OCI-M1 (cell line): ENCODE measurements around the gene ELF2.
"Not testable (repeated sequence)": the region's sequence is repeated elsewhere in the genome, so short reads cannot be mapped to it uniquely, and the experiment has no call there.

Experiments
- DNase-seq: peaks from one replicate; lab custom pipeline; 2025; lab: John Stamatoyannopoulos, UW

ELF2 gene

GRCh38 chr4:139177049-139177868 lies at the start of gene ELF2:
TSS of gene ELF2 (minus strand) at chr4:139177218. CDS start at chr4:139137701, 39,517 bp downstream.
- DNase-seq: peak; percentile 97

- DNase-seq: no peak
These were observed 46.8 kb upstream of the ELF2 start for GRCh38 chr4:139223682-139224317.

GRCh38 chr4:139222215-139222614 lies 45.2 kb upstream of the ELF2 start:
- no peak for DNase-seq

DNA sequence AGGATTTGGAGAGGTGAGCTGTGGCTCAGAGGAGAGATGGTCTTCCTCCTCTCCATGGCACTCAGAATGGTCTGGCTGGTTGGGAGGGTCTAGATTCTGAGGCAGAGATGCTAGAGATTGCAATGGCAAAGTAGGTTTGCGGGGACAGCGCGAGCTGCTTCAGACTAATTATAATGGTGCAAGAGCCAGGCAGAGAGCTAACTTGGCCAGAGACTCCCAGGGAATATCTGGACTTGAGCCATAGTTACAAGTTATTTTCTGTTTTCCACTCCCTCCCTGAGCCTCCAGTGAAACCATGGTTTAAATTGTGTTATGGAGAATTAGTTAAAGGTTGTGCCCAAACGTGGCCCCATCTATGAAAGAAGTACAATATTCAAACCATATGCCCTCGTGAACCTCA lies 44.7 kb upstream of the ELF2 start:
- DNase-seq: no peak

DNA sequence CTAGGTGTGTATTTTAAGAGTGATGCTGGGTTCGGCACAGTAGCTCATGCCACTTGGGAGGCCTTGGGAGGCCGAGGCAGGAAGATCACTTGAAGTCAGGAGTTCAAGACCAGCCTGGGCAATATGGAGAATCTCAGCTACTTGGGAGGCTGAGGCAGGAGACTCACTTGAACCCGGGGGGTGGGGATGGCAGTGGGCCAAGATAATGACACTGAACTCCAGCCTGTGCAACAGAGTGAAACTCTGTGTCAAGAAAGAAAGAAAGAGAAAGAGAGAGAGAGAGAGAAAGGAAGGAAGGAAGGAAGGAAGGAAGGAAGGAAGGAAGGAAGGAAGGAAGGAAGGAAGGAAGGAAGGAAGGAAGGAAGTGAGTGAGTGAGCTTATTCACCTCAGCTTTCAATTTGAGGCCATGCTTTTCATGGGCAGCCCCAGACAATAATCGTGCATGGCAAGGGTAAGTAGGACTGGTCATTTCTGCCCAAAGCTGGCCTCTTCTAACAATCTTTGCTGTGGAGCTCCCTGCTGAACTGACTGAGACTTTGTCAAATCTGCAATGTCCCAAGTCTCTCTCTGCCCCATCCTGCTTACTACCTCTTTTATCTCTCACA lies 42.5 kb upstream of the ELF2 start:
- DNase-seq: no peak

DNA sequence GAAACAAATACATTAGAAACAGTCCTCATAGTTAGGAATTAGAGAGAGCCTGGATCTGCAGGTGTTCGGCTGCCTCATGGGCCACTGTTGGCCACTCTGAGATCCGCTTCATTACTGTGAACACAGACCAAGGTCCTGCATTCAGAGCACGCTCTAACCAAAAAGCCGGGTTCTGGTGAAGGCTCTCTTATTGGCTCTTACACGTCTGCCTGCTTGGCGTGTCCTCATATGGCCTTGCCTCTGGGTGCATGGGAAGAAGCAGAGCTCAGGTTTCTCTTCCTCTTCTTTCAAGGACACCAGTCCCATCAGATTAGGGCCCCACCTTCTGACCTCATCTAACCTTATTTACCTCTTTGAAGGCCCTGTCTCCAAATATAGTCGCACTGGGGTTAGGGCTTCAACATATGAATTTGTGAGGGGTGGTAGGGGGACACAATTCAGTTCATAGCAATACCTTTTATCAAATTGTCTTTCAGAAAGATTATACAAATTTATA lies 37.1 kb upstream of the ELF2 start:
- DNase-seq: peak; percentile 96

DNA sequence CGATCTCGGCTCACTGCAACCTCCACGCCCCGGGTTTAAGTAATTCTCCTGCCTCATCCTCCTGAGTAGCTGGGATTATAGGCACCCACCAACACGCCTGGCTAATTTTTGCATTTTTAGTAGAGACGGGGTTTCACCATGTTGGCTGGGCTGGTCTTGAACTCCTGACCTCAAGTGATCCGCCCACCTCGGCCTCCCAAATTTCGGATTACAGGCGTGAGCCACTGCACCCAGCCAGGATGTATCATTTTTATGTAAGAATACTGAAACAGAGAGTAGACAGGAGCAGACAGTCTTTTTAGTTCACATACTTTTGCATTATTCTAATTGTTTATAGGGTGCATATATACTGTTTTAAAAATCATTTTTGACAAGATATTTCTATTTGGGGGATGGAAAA lies 36.6 kb upstream of the ELF2 start:
- DNase-seq: not testable (repeated sequence)

GRCh38 chr4:139212900-139213299 lies 35.9 kb upstream of the ELF2 start:
- DNase-seq: no peak

- DNase-seq: no peak
These were observed 33.5 kb upstream of the ELF2 start for GRCh38 chr4:139210486-139210885.

GRCh38 chr4:139209470-139210063 lies 32.5 kb upstream of the ELF2 start:
- no peak for DNase-seq

DNA sequence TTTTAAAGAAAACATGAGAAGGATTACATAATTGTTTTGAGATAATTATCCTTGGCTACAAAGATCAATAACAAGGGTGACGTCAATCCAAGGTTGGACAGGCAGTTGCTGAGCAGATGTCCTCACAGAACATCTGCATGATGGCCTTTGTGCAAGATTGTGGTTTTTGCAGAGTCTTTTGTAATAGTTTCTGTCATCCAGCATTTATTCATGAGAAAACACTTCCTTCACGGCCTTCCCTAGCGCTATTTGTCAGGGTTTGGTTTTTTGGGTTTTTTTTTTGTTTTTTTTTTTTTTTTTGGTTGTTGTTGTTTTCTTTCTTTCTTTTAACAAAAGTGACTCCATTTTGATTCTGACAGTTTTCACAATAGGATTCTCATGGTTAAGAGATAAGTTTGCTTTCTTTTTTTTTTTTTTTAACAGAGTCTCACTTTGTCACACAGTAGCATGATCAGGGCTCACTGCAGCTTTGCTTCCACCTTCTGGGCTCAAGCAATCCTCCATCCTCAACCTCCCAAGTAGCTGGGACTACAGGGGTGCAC lies 31.5 kb upstream of the ELF2 start:
- DNase-seq: peak; percentile 78

GRCh38 chr4:139207873-139208403 lies 30.9 kb upstream of the ELF2 start:
- DNase-seq: no peak

DNA sequence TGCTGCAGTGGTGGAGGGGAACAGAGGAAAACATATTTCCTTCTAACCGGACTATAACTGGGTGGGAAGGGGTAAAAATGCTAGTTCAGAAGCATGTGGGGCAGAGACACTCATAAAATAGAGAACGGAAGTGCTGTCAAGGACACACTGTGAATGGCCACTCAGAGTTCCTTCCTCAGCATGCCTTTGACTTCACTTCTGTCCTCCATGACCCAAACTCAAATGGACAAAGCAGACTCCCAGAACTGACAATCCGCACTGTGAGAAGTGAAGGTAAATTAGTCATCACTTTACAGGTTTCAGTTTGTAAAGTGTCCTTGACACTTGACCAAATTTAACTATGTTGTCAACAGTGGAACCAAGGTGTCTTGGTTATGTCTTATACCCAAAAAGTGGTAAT lies 30.2 kb upstream of the ELF2 start:
- no peak for DNase-seq

DNA sequence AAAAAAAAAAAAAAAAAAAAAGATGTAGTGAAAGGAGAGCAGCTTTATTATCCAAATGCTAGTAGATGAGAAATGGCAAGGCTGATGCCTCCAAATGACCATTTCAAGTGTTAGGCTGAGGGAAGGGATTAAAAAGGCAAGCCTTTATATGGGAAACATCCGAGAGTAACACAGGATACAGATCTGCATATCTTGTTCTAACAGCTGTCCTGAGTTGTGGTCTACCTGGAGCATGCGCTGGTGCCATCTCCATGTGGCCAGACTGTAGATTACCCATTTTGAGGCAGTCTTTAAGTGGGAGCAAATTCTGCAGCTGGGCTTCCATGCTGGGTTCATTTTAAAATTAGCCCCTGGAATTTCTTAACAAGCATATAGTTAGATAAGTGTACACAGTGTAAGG lies 26.0 kb upstream of the ELF2 start:
- peak; percentile 27 for DNase-seq

DNA sequence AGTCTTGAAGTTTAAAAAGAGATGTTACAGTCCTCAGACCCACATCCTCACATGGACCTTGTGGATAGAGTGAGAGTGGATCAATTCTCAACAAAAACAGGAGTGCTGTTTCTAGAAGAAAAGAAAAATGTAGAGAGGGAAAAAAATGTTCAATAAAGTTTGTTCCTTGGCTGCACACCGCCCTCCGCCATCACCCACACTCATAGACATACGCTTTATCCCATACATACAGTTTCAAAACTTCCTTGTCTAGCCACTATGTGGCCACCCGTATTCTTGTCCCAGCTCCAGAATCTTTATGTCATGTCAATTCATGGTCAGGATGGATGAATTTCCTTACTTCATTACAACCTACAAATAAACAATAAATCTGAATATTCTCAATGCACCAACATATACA lies 23.5 kb upstream of the ELF2 start:
- no peak for DNase-seq

- DNase-seq: no peak
These were observed 23.1 kb upstream of the ELF2 start for GRCh38 chr4:139200102-139200501.

GRCh38 chr4:139197214-139197613 lies 20.2 kb upstream of the ELF2 start:
- DNase-seq: not testable (repeated sequence)

DNA sequence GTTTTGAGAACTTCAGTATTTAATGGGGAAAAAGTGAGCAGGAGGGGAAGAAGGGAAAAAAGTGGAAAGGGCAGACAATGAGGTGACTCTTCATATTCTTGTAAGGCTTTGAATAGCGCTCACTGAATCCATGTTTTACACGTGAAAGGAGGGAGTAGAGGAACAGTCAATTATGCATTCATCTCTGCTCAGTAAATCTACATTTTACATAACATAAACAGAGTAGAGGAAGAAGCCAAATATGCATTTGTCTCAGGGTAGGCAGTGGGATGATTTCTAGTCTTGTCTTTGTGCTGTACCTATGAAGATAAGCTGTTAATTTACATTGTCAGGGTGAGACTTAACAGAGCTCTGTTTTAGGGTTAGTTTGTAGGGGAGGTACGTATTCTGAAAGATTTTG lies 19.4 kb upstream of the ELF2 start:
- DNase-seq: no peak

GRCh38 chr4:139191373-139191772 lies 14.4 kb upstream of the ELF2 start:
- DNase-seq: no peak

DNA sequence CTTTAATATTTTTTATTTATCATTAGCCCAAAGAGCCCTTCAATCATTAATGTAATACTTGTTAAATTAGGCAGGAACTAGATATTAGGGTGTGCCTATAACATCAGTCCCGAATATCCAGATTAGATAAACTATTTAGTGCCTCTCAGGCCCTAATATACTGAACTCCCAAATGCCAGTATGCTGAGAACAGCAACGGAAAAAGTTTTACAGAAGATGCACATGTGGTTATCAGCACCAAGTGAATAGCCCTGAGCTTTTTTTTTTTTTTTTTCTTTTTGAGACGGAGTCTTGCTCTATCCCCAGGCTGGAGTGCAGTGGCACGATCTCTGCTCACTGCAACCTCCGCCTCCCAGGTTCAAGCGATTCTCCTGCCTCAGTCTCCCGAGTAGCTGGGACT lies 13.0 kb upstream of the ELF2 start:
- DNase-seq: no peak

DNA sequence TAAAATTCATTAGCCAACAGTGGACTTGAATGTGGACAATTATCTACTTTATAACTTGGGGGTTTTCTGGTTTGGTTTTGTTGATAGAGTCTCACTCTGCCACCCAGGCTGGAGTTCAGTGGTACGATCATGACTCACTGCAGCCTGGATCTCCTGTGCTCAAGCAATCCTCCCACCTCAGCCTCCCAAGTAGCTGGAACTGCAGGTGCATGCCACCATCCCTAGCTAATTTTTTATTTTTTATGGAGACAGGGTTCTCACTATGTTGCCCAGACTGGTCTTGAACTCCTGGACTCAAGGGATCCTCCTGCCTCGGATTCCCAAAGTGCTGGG lies 12.4 kb upstream of the ELF2 start:
- no peak for DNase-seq
